Natural killer cell (primary cell): ENCODE measurements around the gene PLPP7. TPM values are rescaled to one million over a fixed set of nuclear protein-coding genes. Genes with fewer than 3 reads are reported as not detected.
"Not testable (repeated sequence)": the region's sequence is repeated elsewhere in the genome, so short reads cannot be mapped to it uniquely, and the experiment has no call there.

Experiments
- ATAC-seq, 3 donors: fragments of 150-1000 bp in 2 of 3; fragments of 200-7000 bp in 1 of 3; cut with Tn5 transposase; 1 replicate in 1 of 3; 2 replicates in 2 of 3; pipeline ENCODE4 v1.10.0; 2021; ENCODE audit warnings: mild to moderate bottlenecking in 2 of 3, moderate library complexity in 2 of 3
- DNase-seq, 2 donors: peaks; one replicate each; pipeline versions ENCODE4 v3.0.0 to v3.0.0-alpha.2; 2013 to 2021; ENCODE audit warnings: mixed read lengths in 1 of 2
- H3K27ac ChIP-seq: one replicate; pipeline ENCODE4 v1.5.1; 2013; ENCODE audit warnings: mild to moderate bottlenecking, low read length
- H3K27me3 ChIP-seq: one replicate; pipeline ENCODE4 v1.6.1; 2013; ENCODE audit warnings: low read length; ENCODE audit not compliant: control insufficient read depth, insufficient read depth
- H3K36me3 ChIP-seq: one replicate; pipeline ENCODE4 v1.6.1; 2013; ENCODE audit warnings: low read length; ENCODE audit not compliant: control insufficient read depth, insufficient read depth
- H3K4me1 ChIP-seq: one replicate; pipeline ENCODE4 v1.6.1; 2013; ENCODE audit warnings: low read length; ENCODE audit not compliant: control insufficient read depth, insufficient read depth
- H3K4me3 ChIP-seq: one replicate; pipeline ENCODE4 v1.5.1; 2013; ENCODE audit warnings: low read length
- H3K9me3 ChIP-seq: one replicate; pipeline ENCODE4 v1.6.1; 2013; ENCODE audit warnings: low read length; ENCODE audit not compliant: control insufficient read depth, insufficient read depth
- H3K27ac Mint-ChIP-seq, 2 donors: one replicate each; pipeline ENCODE4 v1.8.0; 2022; ENCODE audit warnings: mild to moderate bottlenecking in 2 of 2, mixed read lengths in 2 of 2, moderate library complexity in 1 of 2
- H3K27me3 Mint-ChIP-seq, 2 donors: one replicate each; pipeline ENCODE4 v1.8.0; 2022; ENCODE audit warnings: low read depth in 2 of 2, mixed read lengths in 2 of 2
- H3K36me3 Mint-ChIP-seq: one replicate; pipeline ENCODE4 v1.8.0; 2022; ENCODE audit warnings: mixed read lengths
- H3K4me1 Mint-ChIP-seq, 2 donors: one replicate each; pipeline ENCODE4 v1.8.0; 2022; ENCODE audit warnings: mixed read lengths in 2 of 2
- H3K4me3 Mint-ChIP-seq: one replicate; pipeline ENCODE4 v1.8.0; 2022; ENCODE audit warnings: mild to moderate bottlenecking, moderate library complexity, mixed read lengths
- H3K9me3 Mint-ChIP-seq, 2 donors: one replicate each; pipeline ENCODE4 v1.8.0; 2022; ENCODE audit warnings: mixed read lengths in 2 of 2
- WGBS: methylation state at CpG from one replicate; pipeline ENCODE4 v1.1.7; 2013; ENCODE audit warnings: missing lambda C conversion rate; ENCODE audit not compliant: insufficient coverage; 5-methylcytosine and 5-hydroxymethylcytosine counted together
- intact Hi-C: fragments of 100-400 bp; cut with micrococcal nuclease; formaldehyde crosslinking; loops from one replicate; pipeline ENCODE4 v1.14.2; 2022
- total RNA-seq, 4 donors: library from RNA; stranded (reverse); fragments of 120-200 nt in 1 of 4; gene quantifications; one replicate each; pipeline versions ENCODE4 v1.2.3 to v1.2.4, GENCODE V29; 2013 to 2022
- TF ChIP-seq, protein P1 (sequence below): fragments of 200-600 bp; IDR thresholded peaks from one replicate; pipeline ENCODE4 v1.8.0; 2022; ENCODE audit warnings: antibody characterized with exemption

PLPP7 gene
- total RNA-seq, 3 donors from 2014 or later (not counting 1 experiment from before 2014, with no cell fraction given), result 0.28 to 0.59 (median 0.34) TPM

- H3K27me3 ChIP-seq, result no peaks in the 10 kb centered on the region
- WGBS, result 11% methylated on average over 27 of the region's 27 CpGs
- peak; percentile 91 to 99 (median 98) for ATAC-seq
- H3K36me3 ChIP-seq, result no peaks in the 10 kb centered on the region
- peak; percentile 80 to 91 for DNase-seq
- peaks cover 0 to 8% of the 10 kb centered on the region in 2 donors for H3K4me1 Mint-ChIP-seq
- H3K4me3 Mint-ChIP-seq, result no peak overlapping the region
- no peak overlapping the region for H3K27ac Mint-ChIP-seq
- TF ChIP-seq, protein P1, sequence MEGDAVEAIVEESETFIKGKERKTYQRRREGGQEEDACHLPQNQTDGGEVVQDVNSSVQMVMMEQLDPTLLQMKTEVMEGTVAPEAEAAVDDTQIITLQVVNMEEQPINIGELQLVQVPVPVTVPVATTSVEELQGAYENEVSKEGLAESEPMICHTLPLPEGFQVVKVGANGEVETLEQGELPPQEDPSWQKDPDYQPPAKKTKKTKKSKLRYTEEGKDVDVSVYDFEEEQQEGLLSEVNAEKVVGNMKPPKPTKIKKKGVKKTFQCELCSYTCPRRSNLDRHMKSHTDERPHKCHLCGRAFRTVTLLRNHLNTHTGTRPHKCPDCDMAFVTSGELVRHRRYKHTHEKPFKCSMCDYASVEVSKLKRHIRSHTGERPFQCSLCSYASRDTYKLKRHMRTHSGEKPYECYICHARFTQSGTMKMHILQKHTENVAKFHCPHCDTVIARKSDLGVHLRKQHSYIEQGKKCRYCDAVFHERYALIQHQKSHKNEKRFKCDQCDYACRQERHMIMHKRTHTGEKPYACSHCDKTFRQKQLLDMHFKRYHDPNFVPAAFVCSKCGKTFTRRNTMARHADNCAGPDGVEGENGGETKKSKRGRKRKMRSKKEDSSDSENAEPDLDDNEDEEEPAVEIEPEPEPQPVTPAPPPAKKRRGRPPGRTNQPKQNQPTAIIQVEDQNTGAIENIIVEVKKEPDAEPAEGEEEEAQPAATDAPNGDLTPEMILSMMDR, result peak; percentile 80
- no peak overlapping the region for H3K4me3 ChIP-seq
- no peaks in the 10 kb centered on the region for H3K9me3 Mint-ChIP-seq
- H3K4me1 ChIP-seq, result peaks cover 8% of the 10 kb centered on the region
- no peaks in the 10 kb centered on the region for H3K36me3 Mint-ChIP-seq
- no peak overlapping the region for H3K27ac ChIP-seq
- no peaks in the 10 kb centered on the region for H3K9me3 ChIP-seq
- peaks cover 0 to 3% of the 10 kb centered on the region in 2 donors for H3K27me3 Mint-ChIP-seq
- intact Hi-C loops, result loop anchor here (1.0 to 5.0 kb wide), 4 partner anchors 57 to 397 kb away; no protein-coding TSS in a partner anchor
These were observed 60.5 kb downstream of the PLPP7 start for GRCh38 chr9:131349881-131350563.

GRCh38 chr9:131356479-131356878, 67.0 kb downstream of the PLPP7 start:
- DNase-seq, H3K36me3 Mint-ChIP-seq, H3K27me3 ChIP-seq, H3K4me1 ChIP-seq, H3K27me3 Mint-ChIP-seq, H3K27ac Mint-ChIP-seq, H3K27ac ChIP-seq, H3K4me3 Mint-ChIP-seq, H3K4me3 ChIP-seq, H3K36me3 ChIP-seq, H3K9me3 Mint-ChIP-seq, intact Hi-C loops, H3K9me3 ChIP-seq, H3K4me1 Mint-ChIP-seq: not testable (repeated sequence)
- ATAC-seq, result peak in 1 of 3 donors; percentile 37
- WGBS, result 33% methylated on average over 5 of the region's 6 CpGs

GRCh38 chr9:131358556-131358955, 69.0 kb downstream of the PLPP7 start:
- Histone ChIP-seq H3K9me3 (no peaks in the 10 kb centered on the region), H3K4me3 (no peak overlapping the region), H3K27me3 (no peaks in the 10 kb centered on the region), H3K4me1 (peaks cover 3% of the 10 kb centered on the region), H3K36me3 (no peaks in the 10 kb centered on the region), H3K27ac (no peak overlapping the region)
- no peak overlapping the region for H3K27ac Mint-ChIP-seq
- intact Hi-C loops, result no loop called here
- TF ChIP-seq, protein P1, result no peak
- no peaks in the 10 kb centered on the region for H3K36me3 Mint-ChIP-seq
- ATAC-seq (no peak), DNase-seq (peak in 1 of 2 donors; percentile 62)
- no peaks in the 10 kb centered on the region for H3K9me3 Mint-ChIP-seq
- WGBS, result 58% methylated on average over 9 of the region's 10 CpGs
- peaks cover 0 to 8% of the 10 kb centered on the region in 2 donors for H3K4me1 Mint-ChIP-seq
- no peaks in the 10 kb centered on the region for H3K27me3 Mint-ChIP-seq
- H3K4me3 Mint-ChIP-seq, result no peak overlapping the region

Other genes starting within 250 kb of the PLPP7 start
- gene AIF1L, start 193.2 kb upstream of the PLPP7 start, total RNA-seq, result not detected
- 100 to 1,000 TPM; 125 to 133 (median 132) TPM for gene NUP214, start 164.1 kb upstream of the PLPP7 start, total RNA-seq
- gene FAM78A, start 13.2 kb upstream of the PLPP7 start, total RNA-seq, result 10 to 100 TPM; 57.6 to 91.7 (median 88.3) TPM
- gene PRRC2B, start 104.4 kb downstream of the PLPP7 start, total RNA-seq, result 100 to 1,000 TPM; 249 to 275 (median 274) TPM
- gene POMT1, start 213.2 kb downstream of the PLPP7 start, total RNA-seq, result 10 to 100 TPM; 35.5 to 38.8 (median 36.3) TPM
- 10 to 100 TPM; 29.9 to 35.2 (median 30.2) TPM for gene UCK1, start 241.5 kb downstream of the PLPP7 start, total RNA-seq